ENCODE data around the gene TCF20.

Gene TCF20

GRCh38 chr22:42231929-42232328 lies 38.5 kb downstream of the TCF20 start:
- Histone ChIP-seq H3K27ac (no peak overlapping the region), H3K27me3 (ENCODE audit: insufficient read depth, low read depth, severe bottlenecking) (no peaks in the 10 kb centered on the region), H3K9me3 (ENCODE audit: severe bottlenecking) (no peaks in the 10 kb centered on the region), H3K4me3 (ENCODE audit: low read depth, low read length) (no peak overlapping the region), H3K36me3 (peaks cover 4% of the 10 kb centered on the region; the same call in 1 of the 2 replicates)
- no peak for DNase-seq
- no peak for TF ChIP-seq CTCF (IDR thresholded peaks at IDR 0.05; ENCODE audit: low read depth, low read length)

GRCh38 chr22:42229455-42230149 lies 40.9 kb downstream of the TCF20 start:
- Histone ChIP-seq H3K27me3 (ENCODE audit: insufficient read depth, low read depth, severe bottlenecking) (no peaks in the 10 kb centered on the region), H3K9me3 (ENCODE audit: severe bottlenecking) (no peaks in the 10 kb centered on the region), H3K36me3 (peaks cover 4% of the 10 kb centered on the region; the same call in 1 of the 2 replicates), H3K4me3 (ENCODE audit: low read depth, low read length) (no peak overlapping the region), H3K27ac (no peak overlapping the region)
- no peak for DNase-seq
- TF ChIP-seq CTCF (IDR thresholded peaks at IDR 0.05; ENCODE audit: low read depth, low read length) = no peak

- no peak for DNase-seq
- no peak for TF ChIP-seq CTCF (IDR thresholded peaks at IDR 0.05; ENCODE audit: low read depth, low read length)
- H3K27ac ChIP-seq = no peak overlapping the region
Measured at GRCh38 chr22:42228483-42228882, 42.0 kb downstream of the TCF20 start.

GRCh38 chr22:42227435-42227834 lies 43.0 kb downstream of the TCF20 start:
- H3K36me3 ChIP-seq = no peaks in the 10 kb centered on the region
- no peak overlapping the region for H3K4me3 ChIP-seq (ENCODE audit: low read depth, low read length)
- no peak for DNase-seq
- no peak for TF ChIP-seq CTCF (IDR thresholded peaks at IDR 0.05; ENCODE audit: low read depth, low read length)
- no peak overlapping the region for H3K27ac ChIP-seq
- H3K27me3 ChIP-seq (ENCODE audit: insufficient read depth, low read depth, severe bottlenecking) = no peaks in the 10 kb centered on the region
- H3K9me3 ChIP-seq (ENCODE audit: severe bottlenecking) = no peaks in the 10 kb centered on the region

More at GRCh38 chr22:42228483-42228882, 42.0 kb downstream of the TCF20 start:
- Histone ChIP-seq H3K4me3 (ENCODE audit: low read depth, low read length) (no peak overlapping the region), H3K36me3 (peaks cover 4% of the 10 kb centered on the region; the same call in 1 of the 2 replicates), H3K27me3 (ENCODE audit: insufficient read depth, low read depth, severe bottlenecking) (no peaks in the 10 kb centered on the region), H3K9me3 (ENCODE audit: severe bottlenecking) (no peaks in the 10 kb centered on the region)

GRCh38 chr22:42225841-42226240 lies 44.6 kb downstream of the TCF20 start:
- TF ChIP-seq CTCF (IDR thresholded peaks at IDR 0.05; ENCODE audit: low read depth, low read length) = no peak
- no peaks in the 10 kb centered on the region for H3K36me3 ChIP-seq
- no peaks in the 10 kb centered on the region for H3K27me3 ChIP-seq (ENCODE audit: insufficient read depth, low read depth, severe bottlenecking)
- H3K27ac ChIP-seq = no peak overlapping the region
- H3K4me3 ChIP-seq (ENCODE audit: low read depth, low read length) = no peak overlapping the region
- no peak for DNase-seq
- no peaks in the 10 kb centered on the region for H3K9me3 ChIP-seq (ENCODE audit: severe bottlenecking)

GRCh38 chr22:42222140-42222539 lies 48.3 kb downstream of the TCF20 start:
- no peaks in the 10 kb centered on the region for H3K27me3 ChIP-seq (ENCODE audit: insufficient read depth, low read depth, severe bottlenecking)
- H3K9me3 ChIP-seq (ENCODE audit: severe bottlenecking) = no peaks in the 10 kb centered on the region
- TF ChIP-seq CTCF (IDR thresholded peaks at IDR 0.05; ENCODE audit: low read depth, low read length) = no peak
- H3K36me3 ChIP-seq = no peaks in the 10 kb centered on the region
- no peak overlapping the region for H3K27ac ChIP-seq
- no peak for DNase-seq
- no peak overlapping the region for H3K4me3 ChIP-seq (ENCODE audit: low read depth, low read length)

Measured in WERI-Rb-1 (cell line).